Right cardiac atrium (tissue), 5 donors: ENCODE measurements around the gene OR2D2. TPM values are rescaled to one million over a fixed set of nuclear protein-coding genes. Genes with fewer than 3 reads are reported as not detected.
"Not testable (repeated sequence)": the region's sequence is repeated elsewhere in the genome, so short reads cannot be mapped to it uniquely, and the experiment has no call there.

Experiments used
- ATAC-seq, 2 donors: fragments of 200-7000 bp; cut with Tn5 transposase; one replicate each; pipeline versions ENCODE4 v1.8.0 to v1.9.1; 2020; ENCODE audit warnings: moderate library complexity in 2 of 2, mild to moderate bottlenecking in 1 of 2
- DNase-seq, 3 donors: peaks; one replicate each; pipeline ENCODE4 v3.0.0-alpha.2; 2020
- H3K27ac ChIP-seq: one replicate; pipeline ENCODE4 v1.5.1; 2013; ENCODE audit warnings: mild to moderate bottlenecking, low read length, control low read depth, moderate library complexity
- H3K27me3 ChIP-seq: one replicate; pipeline ENCODE4 v1.6.1; 2013; ENCODE audit not compliant: control insufficient read depth, insufficient read depth
- H3K4me1 ChIP-seq: one replicate; pipeline ENCODE4 v1.6.1; 2013; ENCODE audit warnings: low read length; ENCODE audit not compliant: control insufficient read depth, insufficient read depth
- H3K4me3 ChIP-seq: one replicate; pipeline ENCODE4 v1.5.1; 2013; ENCODE audit warnings: low read length, control low read depth
- H3K9me3 ChIP-seq: one replicate; pipeline ENCODE4 v1.6.1; 2013; ENCODE audit warnings: low read length; ENCODE audit not compliant: control insufficient read depth
- WGBS: extraction: QIAGEN DNeasy Blood & Tissue Kit; methylation state at CpG from one replicate; pipeline ENCODE4 v1.1.7; 2013; 5-methylcytosine and 5-hydroxymethylcytosine counted together
- intact Hi-C, 4 donors: fragments of 100-400 bp; cut with DNase I; formaldehyde crosslinking; loops; one replicate each; pipeline versions ENCODE4 v1.11.0 to v1.14.0; 2022 to 2023
- polyA plus RNA-seq: library from polyadenylated mRNA; stranded (reverse); fragments of 200-250 nt; gene quantifications from one replicate; pipeline ENCODE4 v1.2.3, GENCODE V29; 2013
- total RNA-seq, 4 donors: library from RNA; stranded (reverse); fragmentation: NEBNext Ultra II Directional; extraction: Animal tissue kit (Norgen Biotek cat#: 25700); gene quantifications; one replicate each; pipeline ENCODE4 v1.2.1, GENCODE V29; 2021
- donor health status: healthy with polysubstance abuse.
- donor health status: DM: no; HTN: yes; CAD: no.
- donor health status: DM: no; HTN: no; CAD: no.
- donor health status: DM: no; HTN: yes; CAD: no; lungs with severe emphysema.
- donor health status: DM: yes; HTN: yes; CAD: no.

OR2D2 gene
- total and polyA plus RNA-seq, 5 donors: not detected

DNA sequence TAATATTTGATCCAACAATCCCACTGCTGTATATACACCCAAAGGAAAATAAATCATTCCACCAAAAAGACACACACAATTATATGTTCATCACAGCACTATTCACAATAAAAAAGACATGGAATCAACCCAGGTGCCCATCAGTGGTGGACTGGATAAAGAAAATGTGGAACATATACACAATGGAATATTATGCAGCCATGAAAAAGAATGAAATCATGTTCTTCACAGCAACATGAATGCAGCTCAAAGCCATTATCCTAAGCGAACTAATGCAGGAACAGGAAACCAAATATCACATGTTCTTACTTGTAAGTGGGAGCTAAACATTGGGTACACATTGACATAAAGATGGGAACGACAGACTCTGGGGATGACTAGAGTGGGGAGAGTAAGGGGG lies 27.4 kb upstream of the OR2D2 start:
- 46% methylated on average over 2 of the region's 2 CpGs for WGBS
- no peaks in the 10 kb centered on the region for H3K4me1 ChIP-seq

DNA sequence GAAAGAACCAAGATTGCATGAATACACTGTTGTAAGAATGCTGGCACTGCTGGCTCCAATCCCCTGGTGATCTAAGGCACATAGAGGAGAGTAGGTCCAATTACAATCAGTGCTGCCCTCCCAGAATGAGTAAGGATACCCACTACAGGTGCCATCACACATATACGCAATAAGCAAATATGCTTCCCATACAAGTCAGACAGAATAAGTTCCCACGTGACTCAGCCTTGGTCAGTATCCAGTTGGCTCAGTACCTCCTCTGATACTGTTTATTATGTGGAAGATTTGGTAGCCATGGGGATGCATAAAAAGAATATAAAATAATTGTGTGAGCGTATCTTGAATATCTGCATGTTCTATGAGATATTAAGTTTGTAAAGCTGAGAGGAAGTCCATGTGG lies 19.6 kb upstream of the OR2D2 start:
- peak in 1 of 2 donors; percentile 41 for ATAC-seq
- Histone ChIP-seq H3K9me3 (no peaks in the 10 kb centered on the region), H3K4me1 (no peaks in the 10 kb centered on the region), H3K27ac (no peak overlapping the region), H3K4me3 (no peak overlapping the region), H3K27me3 (no peaks in the 10 kb centered on the region)
- intact Hi-C loops: no loop called here
- WGBS: 31% methylated on average over 3 of the region's 3 CpGs
- DNase-seq: peak in 1 of 3 donors; percentile 28

More for the DNA sequence above, 27.4 kb upstream of the OR2D2 start:
- Histone ChIP-seq H3K27me3 (no peaks in the 10 kb centered on the region), H3K9me3 (no peaks in the 10 kb centered on the region), H3K27ac (no peak overlapping the region), H3K4me3 (no peak overlapping the region)
- ATAC-seq (no peak), DNase-seq (no peak)
- intact Hi-C loops: no loop called here

- intact Hi-C loops: no loop called here
- no peak for ATAC-seq
- no peak overlapping the region for H3K27ac ChIP-seq
- WGBS: 90% methylated on average over 3 of the region's 3 CpGs
- H3K4me1 ChIP-seq: no peaks in the 10 kb centered on the region
- H3K27me3 ChIP-seq: no peaks in the 10 kb centered on the region
- H3K4me3 ChIP-seq: no peak overlapping the region
- H3K9me3 ChIP-seq: no peaks in the 10 kb centered on the region
- DNase-seq: no peak
Measured at GRCh38 chr11:6911378-6911777, 19.1 kb upstream of the OR2D2 start.

DNA sequence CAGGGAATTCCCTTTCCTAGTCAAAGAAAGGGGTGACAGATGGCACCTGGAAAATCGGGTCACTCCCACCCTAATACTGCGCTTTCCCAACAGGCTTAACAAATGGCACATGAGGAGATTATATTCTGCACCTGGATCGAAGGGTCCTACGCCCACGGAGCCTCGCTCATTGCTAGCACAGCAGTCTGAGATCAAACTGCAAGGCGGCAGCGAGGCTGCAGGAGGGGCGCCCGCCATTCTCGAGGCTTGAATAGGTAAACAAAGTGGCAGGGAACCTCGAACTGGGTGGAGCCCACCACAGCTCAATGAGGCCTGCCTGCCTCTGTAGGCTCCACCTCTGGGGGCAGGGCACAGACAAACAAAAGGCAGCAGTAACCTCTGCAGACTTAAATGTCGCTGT lies 12.5 kb upstream of the OR2D2 start:
- H3K4me3 ChIP-seq, H3K9me3 ChIP-seq, H3K27me3 ChIP-seq, intact Hi-C loops, ATAC-seq, H3K27ac ChIP-seq, DNase-seq, H3K4me1 ChIP-seq: not testable (repeated sequence)
- WGBS: 86% methylated on average over 13 of the region's 13 CpGs

GRCh38 chr11:6900327-6900999 lies 8.2 kb upstream of the OR2D2 start:
- H3K4me3 ChIP-seq: no peak overlapping the region

DNA sequence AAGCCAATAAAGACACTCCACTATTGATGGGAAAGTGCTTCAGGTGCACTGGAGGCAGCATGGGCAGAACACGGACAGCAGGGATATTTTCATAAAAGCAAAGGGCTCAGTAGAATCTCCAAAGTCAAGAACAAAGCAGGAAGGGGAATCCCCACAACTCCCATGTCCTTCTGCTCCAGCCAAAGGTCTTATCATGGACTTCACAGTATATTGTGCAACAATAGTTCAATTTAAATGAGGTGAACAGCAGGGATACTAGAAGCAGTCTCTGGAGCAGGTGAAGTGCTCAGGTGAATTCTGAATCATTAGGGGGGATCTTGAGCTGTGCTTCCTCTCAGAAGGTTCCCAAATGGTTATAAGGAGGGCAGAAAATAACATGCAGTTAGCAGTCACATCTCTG lies 6.6 kb upstream of the OR2D2 start:
- no peaks in the 10 kb centered on the region for H3K4me1 ChIP-seq
- DNase-seq: no peak
- 46% methylated on average over 1 of the region's 1 CpG for WGBS
- no peak overlapping the region for H3K4me3 ChIP-seq
- no peak for ATAC-seq
- no peak overlapping the region for H3K27ac ChIP-seq
- H3K27me3 ChIP-seq: no peaks in the 10 kb centered on the region
- intact Hi-C loops: no loop called here
- H3K9me3 ChIP-seq: no peaks in the 10 kb centered on the region

More at GRCh38 chr11:6900327-6900999, 8.2 kb upstream of the OR2D2 start:
- DNase-seq: no peak
- WGBS: 59% methylated on average over 2 of the region's 2 CpGs
- no peak overlapping the region for H3K27ac ChIP-seq
- no peaks in the 10 kb centered on the region for H3K9me3 ChIP-seq
- H3K4me1 ChIP-seq: no peaks in the 10 kb centered on the region
- ATAC-seq: no peak
- intact Hi-C loops: no loop called here
- H3K27me3 ChIP-seq: no peaks in the 10 kb centered on the region

- Histone ChIP-seq H3K4me1 (no peaks in the 10 kb centered on the region), H3K4me3 (no peak overlapping the region), H3K27ac (no peak overlapping the region), H3K27me3 (no peaks in the 10 kb centered on the region), H3K9me3 (no peaks in the 10 kb centered on the region)
- ATAC-seq (no peak), DNase-seq (no peak)
- intact Hi-C loops: no loop called here
Measured at GRCh38 chr11:6895010-6895409, 2.7 kb upstream of the OR2D2 start.

DNA sequence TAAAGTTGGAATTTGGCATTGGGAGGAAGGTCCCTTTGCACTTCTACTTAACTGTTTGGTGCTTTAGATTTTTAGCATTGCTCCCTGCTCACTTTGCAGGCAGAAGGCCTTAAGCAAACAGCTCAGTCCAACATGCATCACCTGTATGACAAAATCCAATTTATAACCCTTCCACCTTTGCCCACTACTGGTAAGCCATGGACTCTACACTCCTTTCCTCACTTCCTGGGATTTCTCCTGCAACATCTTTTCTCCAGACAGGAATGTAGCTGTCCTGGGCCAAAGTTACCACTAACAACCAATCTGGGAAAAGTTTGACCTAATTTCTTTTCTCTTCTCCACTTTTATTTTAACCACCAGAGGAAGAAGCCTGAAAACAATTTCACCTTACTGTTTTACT lies 1.8 kb upstream of the OR2D2 start:
- ATAC-seq: no peak

DNA sequence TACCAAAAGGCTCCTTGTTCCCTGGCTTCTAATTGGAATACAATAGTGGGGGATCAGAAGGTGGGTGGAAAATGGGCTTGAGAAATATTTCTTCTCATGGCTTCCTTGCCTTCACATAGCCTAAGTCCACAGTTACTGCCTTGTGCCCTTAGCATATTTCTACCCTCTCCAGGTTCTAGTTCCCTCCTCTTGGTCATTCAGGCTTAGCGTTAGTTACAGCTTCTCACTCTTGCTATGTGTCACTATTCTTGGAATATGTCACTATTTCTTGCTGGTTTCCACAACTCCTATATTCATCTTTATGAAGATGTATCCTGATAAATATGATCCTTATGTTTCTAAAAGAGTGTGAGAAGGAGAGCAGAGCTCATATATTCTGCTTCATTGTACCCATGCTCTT lies 2.5 kb downstream of the OR2D2 start:
- Histone ChIP-seq H3K27me3 (no peaks in the 10 kb centered on the region), H3K9me3 (no peaks in the 10 kb centered on the region), H3K27ac (no peak overlapping the region), H3K4me1 (no peaks in the 10 kb centered on the region), H3K4me3 (no peak overlapping the region)
- DNase-seq: no peak
- WGBS: 86% methylated on average over 1 of the region's 1 CpG
- intact Hi-C loops: no loop called here
- ATAC-seq: no peak

More for the DNA sequence above, 1.8 kb upstream of the OR2D2 start:
- Histone ChIP-seq H3K27ac (no peak overlapping the region), H3K27me3 (no peaks in the 10 kb centered on the region), H3K4me1 (no peaks in the 10 kb centered on the region), H3K9me3 (no peaks in the 10 kb centered on the region), H3K4me3 (no peak overlapping the region)
- intact Hi-C loops: no loop called here
- no peak for DNase-seq

DNA sequence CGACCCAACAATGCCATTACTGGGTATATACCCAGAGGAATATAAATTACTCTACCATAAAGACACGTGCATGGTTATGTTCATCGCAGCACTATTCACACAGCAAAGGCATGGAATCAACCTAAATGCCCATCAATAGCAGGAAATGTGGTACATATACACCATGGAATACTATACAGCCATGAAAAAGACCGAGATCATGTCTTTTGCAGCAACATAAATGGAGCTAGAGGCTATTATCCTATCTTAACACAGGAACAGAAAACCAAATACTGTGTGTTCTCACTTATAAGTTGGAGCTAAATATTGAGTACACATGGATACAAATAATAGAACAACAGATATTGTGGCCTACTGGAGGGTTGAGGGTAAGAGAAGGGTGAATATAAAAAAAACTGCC lies 3.5 kb downstream of the OR2D2 start:
- DNase-seq (no peak), ATAC-seq (no peak)
- Histone ChIP-seq H3K4me1 (no peaks in the 10 kb centered on the region), H3K9me3 (no peaks in the 10 kb centered on the region), H3K4me3 (no peak overlapping the region), H3K27ac (no peak overlapping the region), H3K27me3 (no peaks in the 10 kb centered on the region)
- intact Hi-C loops: no loop called here
- WGBS: 83% methylated on average over 4 of the region's 4 CpGs

DNA sequence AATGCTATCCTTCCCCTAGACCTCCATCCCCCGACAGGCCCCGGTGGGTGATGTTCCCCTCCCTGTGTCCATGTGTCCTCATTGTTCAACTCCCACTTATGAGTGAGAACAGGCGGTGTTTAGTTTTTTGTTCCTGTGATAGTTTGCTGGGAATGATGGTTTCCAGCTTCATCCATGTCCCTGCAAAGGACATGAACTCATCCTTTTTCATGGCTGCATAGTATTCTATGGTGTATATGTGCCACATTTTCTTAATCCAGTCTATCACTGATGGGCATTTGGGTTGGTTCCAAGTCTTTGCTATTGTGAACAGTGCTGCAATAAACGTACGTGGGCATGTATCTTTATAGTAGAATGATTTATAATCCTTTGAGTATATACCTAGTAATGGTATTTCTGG lies 4.6 kb downstream of the OR2D2 start:
- DNase-seq, H3K27me3 ChIP-seq, ATAC-seq, intact Hi-C loops, H3K27ac ChIP-seq, H3K9me3 ChIP-seq, H3K4me1 ChIP-seq, H3K4me3 ChIP-seq: not testable (repeated sequence)
- WGBS: 85% methylated on average over 5 of the region's 5 CpGs

GRCh38 chr11:6882751-6883150 lies 9.5 kb downstream of the OR2D2 start:
- no peak for ATAC-seq
- Histone ChIP-seq H3K27me3 (no peaks in the 10 kb centered on the region), H3K9me3 (no peaks in the 10 kb centered on the region), H3K4me3 (no peak overlapping the region), H3K27ac (no peak overlapping the region), H3K4me1 (no peaks in the 10 kb centered on the region)
- intact Hi-C loops: no loop called here
- DNase-seq: no peak
